AG04450 (cell line): ENCODE results near the gene TNIP3. TPM values are rescaled to one million over a fixed set of nuclear protein-coding genes. Genes with fewer than 3 reads are reported as not detected.

ENCODE experiments used
- CTCF ChIA-PET: fragments of 300-600, 350-600 bp; formaldehyde crosslinking; extraction: SDS; loops from one replicate; lab custom pipeline; 2022; ENCODE audit warnings: antibody characterized with exemption, inconsistent platforms; lab: Charles Lee
- POLR2A ChIA-PET: fragments of 350-600 bp; formaldehyde crosslinking; extraction: SDS; loops from one replicate; lab custom pipeline; 2021; ENCODE audit warnings: antibody characterized with exemption, inconsistent platforms; lab: Yijun Ruan, JAX
- DNase-seq: peaks from one replicate; pipeline ENCODE4 v3.0.0-alpha.2; 2011; ENCODE audit warnings: low read depth, low spot score
- H3K27ac ChIP-seq: one replicate; pipeline ENCODE4 v1.5.1; 2012; ENCODE audit warnings: low read depth, low read length, control low read depth
- H3K27me3 ChIP-seq: one replicate; pipeline ENCODE4 v1.6.0; 2012; ENCODE audit warnings: low read length; ENCODE audit not compliant: control insufficient read depth, insufficient read depth
- H3K4me3 ChIP-seq: 2 replicates; pipeline ENCODE4 v1.5.1; 2011; ENCODE audit warnings: mild to moderate bottlenecking, low read depth, low read length, control low read depth
- H3K9me3 ChIP-seq: 2 replicates; pipeline ENCODE4 v1.5.1; 2012; ENCODE audit warnings: low read length; ENCODE audit not compliant: control insufficient read depth, insufficient read depth
- polyA plus RNA-seq: library from polyadenylated mRNA; depleted of rRNA; stranded (reverse); fragments of >200 nt; gene quantifications from 2 replicates; pipeline ENCODE4 v1.2.3, GENCODE V29; 2011; rRNA removed
- small RNA-seq: library from RNA; depleted of rRNA; stranded (forward); fragments of <200 nt; gene quantifications from one replicate; pipeline ENCODE3, GENCODE V24; 2012; ENCODE audit warnings: low read depth; ENCODE audit not compliant: insufficient read length
- TF ChIP-seq, protein P1 (sequence below): IDR thresholded peaks from 2 replicates; pipeline ENCODE4 v1.5.1; 2011; ENCODE audit warnings: low read depth, low read length, control low read depth, inconsistent platforms

The TNIP3 gene
- polyA plus RNA-seq, 1 experiment: 0.51 TPM

DNA sequence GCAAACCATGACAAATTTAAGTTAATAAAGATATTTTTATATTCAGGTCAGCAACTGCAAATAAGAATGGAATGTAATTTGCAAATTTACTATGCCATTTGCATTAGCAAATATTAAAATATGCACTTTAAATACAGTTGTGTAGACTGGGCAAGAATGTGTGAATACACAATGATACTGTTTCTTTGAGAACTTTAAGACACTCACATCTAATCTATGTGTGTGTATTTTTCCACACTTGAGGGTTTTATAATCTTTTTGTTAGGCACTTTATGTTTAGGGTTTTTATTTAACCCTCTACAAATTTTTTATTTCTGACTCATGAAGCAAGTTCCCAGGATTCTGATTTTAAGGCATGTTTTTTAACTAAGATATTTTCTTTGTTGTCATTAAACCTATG lies 67.9 kb downstream of the TNIP3 start:
- Histone ChIP-seq H3K27me3 (no peaks in the 10 kb centered on the region), H3K4me3 (no peak overlapping the region), H3K27ac (no peak overlapping the region), H3K9me3 (no peaks in the 10 kb centered on the region)
- DNase-seq: no peak
- POLR2A ChIA-PET: no interaction called here
- CTCF ChIA-PET: interaction anchor here (1.0 to 1.6 kb wide), 4 partner anchors 939 to 1027 kb away, joined by 3 to 16 read pairs (median 4); no protein-coding TSS in a partner anchor
- TF ChIP-seq, protein P1, sequence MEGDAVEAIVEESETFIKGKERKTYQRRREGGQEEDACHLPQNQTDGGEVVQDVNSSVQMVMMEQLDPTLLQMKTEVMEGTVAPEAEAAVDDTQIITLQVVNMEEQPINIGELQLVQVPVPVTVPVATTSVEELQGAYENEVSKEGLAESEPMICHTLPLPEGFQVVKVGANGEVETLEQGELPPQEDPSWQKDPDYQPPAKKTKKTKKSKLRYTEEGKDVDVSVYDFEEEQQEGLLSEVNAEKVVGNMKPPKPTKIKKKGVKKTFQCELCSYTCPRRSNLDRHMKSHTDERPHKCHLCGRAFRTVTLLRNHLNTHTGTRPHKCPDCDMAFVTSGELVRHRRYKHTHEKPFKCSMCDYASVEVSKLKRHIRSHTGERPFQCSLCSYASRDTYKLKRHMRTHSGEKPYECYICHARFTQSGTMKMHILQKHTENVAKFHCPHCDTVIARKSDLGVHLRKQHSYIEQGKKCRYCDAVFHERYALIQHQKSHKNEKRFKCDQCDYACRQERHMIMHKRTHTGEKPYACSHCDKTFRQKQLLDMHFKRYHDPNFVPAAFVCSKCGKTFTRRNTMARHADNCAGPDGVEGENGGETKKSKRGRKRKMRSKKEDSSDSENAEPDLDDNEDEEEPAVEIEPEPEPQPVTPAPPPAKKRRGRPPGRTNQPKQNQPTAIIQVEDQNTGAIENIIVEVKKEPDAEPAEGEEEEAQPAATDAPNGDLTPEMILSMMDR: no peak

DNA sequence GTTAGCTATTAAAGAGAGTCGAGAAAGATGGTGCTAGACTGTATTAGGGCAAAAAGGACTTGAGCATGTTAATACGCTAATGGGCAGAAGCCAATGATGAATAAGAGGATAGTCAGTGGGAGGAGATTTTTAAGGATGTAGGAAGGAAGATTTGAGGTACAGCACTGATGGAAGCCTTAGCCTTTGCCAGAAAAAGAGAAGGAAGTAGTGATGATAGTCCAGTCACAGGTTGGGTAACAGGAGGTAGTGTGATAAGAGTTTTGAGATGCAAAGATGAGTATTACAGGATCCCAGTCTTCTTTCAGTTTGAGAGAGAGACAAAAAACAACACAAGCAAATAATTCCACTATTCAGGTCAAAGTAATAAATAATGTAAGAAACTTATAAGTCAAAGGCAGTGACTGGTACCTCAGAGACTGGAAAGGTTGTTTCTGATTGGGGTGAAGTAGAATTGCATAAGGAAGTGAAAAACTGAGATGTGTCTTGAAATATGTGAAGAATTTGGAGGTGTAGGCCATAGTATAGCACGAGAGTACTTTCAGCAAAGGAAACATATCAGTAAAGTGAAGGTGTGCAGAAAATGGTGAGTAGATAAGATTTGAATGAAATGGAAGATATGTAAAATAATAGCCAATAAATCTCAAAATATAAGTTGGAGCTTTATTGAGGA lies 69.7 kb downstream of the TNIP3 start:
- DNase-seq: no peak
- no peak overlapping the region for H3K27ac ChIP-seq
- TF ChIP-seq, protein P1: no peak
- H3K27me3 ChIP-seq: no peaks in the 10 kb centered on the region
- POLR2A ChIA-PET: no interaction called here
- H3K4me3 ChIP-seq: no peak overlapping the region
- H3K9me3 ChIP-seq: no peaks in the 10 kb centered on the region
- CTCF ChIA-PET: interaction anchor here (1.2 to 1.6 kb wide), 2 partner anchors 377 to 940 kb away, joined by 3 to 16 read pairs; no protein-coding TSS in a partner anchor

DNA sequence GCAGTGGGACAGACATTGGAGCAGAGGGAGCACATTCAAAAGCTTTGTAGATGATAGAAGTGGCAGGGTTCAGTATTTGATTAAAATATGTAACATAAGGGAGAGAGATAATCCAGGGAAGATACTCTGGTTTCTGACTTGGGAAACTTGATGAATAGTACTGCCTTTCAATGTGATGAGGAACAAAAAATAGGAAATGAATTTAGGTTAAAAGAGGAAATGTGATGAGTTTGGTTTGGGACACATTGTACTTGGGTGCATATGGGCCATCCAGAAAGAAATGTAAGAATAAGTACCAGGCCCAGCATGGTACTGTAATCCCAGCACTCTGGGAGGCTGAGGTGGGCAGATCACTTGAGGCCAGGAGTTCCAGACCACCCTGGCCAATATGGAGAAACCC lies 70.9 kb downstream of the TNIP3 start:
- POLR2A ChIA-PET: no interaction called here
- CTCF ChIA-PET: no interaction called here
- no peak overlapping the region for H3K4me3 ChIP-seq

DNA sequence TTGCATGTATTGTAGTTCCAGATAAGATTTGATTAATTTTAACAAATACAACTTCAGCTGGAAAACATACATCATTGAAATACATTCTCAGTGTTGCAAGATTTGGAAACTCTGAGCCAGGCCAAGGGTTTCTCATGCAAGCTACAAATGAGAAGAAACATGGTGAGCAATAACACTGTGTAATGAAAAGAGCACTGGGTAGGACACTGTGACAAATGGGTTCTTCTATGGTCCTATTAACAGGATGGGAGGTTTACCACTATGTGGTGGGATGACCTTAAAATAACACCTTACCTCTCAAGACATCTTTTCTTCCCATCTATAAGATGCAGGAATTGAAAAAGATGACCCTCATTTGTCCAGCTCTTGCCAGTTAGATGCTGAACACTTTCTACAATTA lies 72.2 kb downstream of the TNIP3 start:
- CTCF ChIA-PET: no interaction called here
- no peaks in the 10 kb centered on the region for H3K27me3 ChIP-seq
- H3K9me3 ChIP-seq: no peaks in the 10 kb centered on the region
- POLR2A ChIA-PET: no interaction called here
- no peak overlapping the region for H3K27ac ChIP-seq
- no peak overlapping the region for H3K4me3 ChIP-seq
- DNase-seq: no peak
- TF ChIP-seq, protein P1: no peak

More for the DNA sequence above, 70.9 kb downstream of the TNIP3 start:
- Histone ChIP-seq H3K27ac (no peak overlapping the region), H3K9me3 (no peaks in the 10 kb centered on the region), H3K27me3 (no peaks in the 10 kb centered on the region)
- no peak for DNase-seq
- TF ChIP-seq, protein P1: no peak

DNA sequence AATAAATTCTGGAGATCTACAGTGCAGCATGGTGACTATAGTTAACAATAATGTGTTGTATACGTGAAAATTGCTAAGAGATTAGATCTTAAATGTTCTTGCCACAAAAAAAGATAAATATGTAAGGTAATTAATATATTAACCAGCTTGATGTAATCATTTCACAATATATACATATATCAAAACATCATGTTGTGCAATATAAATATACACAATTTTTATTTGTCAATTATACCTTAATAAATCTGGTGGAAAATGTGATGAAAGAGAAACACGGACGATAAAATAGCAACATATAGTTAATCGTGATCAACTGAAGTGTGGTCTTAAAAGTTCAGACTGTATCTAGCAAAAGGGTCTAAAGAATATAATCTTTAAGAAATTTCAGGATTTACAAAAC lies 75.3 kb downstream of the TNIP3 start:
- ChIA-PET POLR2A (no interaction called here), CTCF (no interaction called here)
- Histone ChIP-seq H3K27ac (no peak overlapping the region), H3K9me3 (no peaks in the 10 kb centered on the region), H3K4me3 (no peak overlapping the region), H3K27me3 (no peaks in the 10 kb centered on the region)
- TF ChIP-seq, protein P1: no peak
- DNase-seq: no peak

Small RNAs within 50 kb of the gene (small RNA-seq; reads per million reads assigned to genes)
- not detected for gene RNU6-948P

Other genes starting within 250 kb of the TNIP3 start
- gene PRDM5, start 241.6 kb downstream of the TNIP3 start, polyA plus RNA-seq: 7.9 and 12.3 TPM in 2 replicates
- not detected in 2 replicates for gene NDNF, start 91.8 kb downstream of the TNIP3 start, polyA plus RNA-seq
- not detected in 2 replicates for gene QRFPR, start 216.7 kb upstream of the TNIP3 start, polyA plus RNA-seq